ENCODE data around the gene PKP2.
A peak's percentile ranks its signal among the peaks of the same experiment; 100 is the strongest.
"Not testable (repeated sequence)": the region's sequence is repeated elsewhere in the genome, so short reads cannot be mapped to it uniquely, and the experiment has no call there.

The PKP2 gene

GRCh38 chr12:32895688-32896431 lies 717 bp downstream of the PKP2 start:
- no peak for DNase-seq (ENCODE audit: low read depth, low spot score)

GRCh38 chr12:32894566-32894965 lies 2.0 kb downstream of the PKP2 start:
- no peak for DNase-seq (ENCODE audit: low read depth, low spot score)

GRCh38 chr12:32893458-32893857 lies 3.1 kb downstream of the PKP2 start:
- DNase-seq (ENCODE audit: low read depth, low spot score) = no peak

- DNase-seq (ENCODE audit: low read depth, low spot score) = peak; percentile 77
Measured at GRCh38 chr12:32893043-32893442, 3.5 kb downstream of the PKP2 start.

GRCh38 chr12:32892369-32892768 lies 4.2 kb downstream of the PKP2 start:
- DNase-seq (ENCODE audit: low read depth, low spot score) = peak; percentile 62

- peak; percentile 72 for DNase-seq (ENCODE audit: low read depth, low spot score)
Measured at GRCh38 chr12:32891956-32892355, 4.6 kb downstream of the PKP2 start.

GRCh38 chr12:32891526-32891925 lies 5.1 kb downstream of the PKP2 start:
- no peak for DNase-seq (ENCODE audit: low read depth, low spot score)

- no peak for DNase-seq (ENCODE audit: low read depth, low spot score)
Measured at GRCh38 chr12:32889011-32889760, 7.4 kb downstream of the PKP2 start.

GRCh38 chr12:32887058-32887457 lies 9.5 kb downstream of the PKP2 start:
- no peak for DNase-seq (ENCODE audit: low read depth, low spot score)

- no peak for DNase-seq (ENCODE audit: low read depth, low spot score)
Measured at GRCh38 chr12:32885831-32886230, 10.7 kb downstream of the PKP2 start.

- no peak for DNase-seq (ENCODE audit: low read depth, low spot score)
Measured at GRCh38 chr12:32884962-32885361, 11.6 kb downstream of the PKP2 start.

GRCh38 chr12:32881702-32882101 lies 14.9 kb downstream of the PKP2 start:
- DNase-seq (ENCODE audit: low read depth, low spot score) = no peak

GRCh38 chr12:32881107-32881506 lies 15.5 kb downstream of the PKP2 start:
- DNase-seq (ENCODE audit: low read depth, low spot score) = peak; percentile 69

GRCh38 chr12:32879066-32879465 lies 17.5 kb downstream of the PKP2 start:
- DNase-seq (ENCODE audit: low read depth, low spot score) = not testable (repeated sequence)

- DNase-seq (ENCODE audit: low read depth, low spot score) = no peak
Measured at GRCh38 chr12:32877601-32878459, 18.7 kb downstream of the PKP2 start.

- no peak for DNase-seq (ENCODE audit: low read depth, low spot score)
Measured at GRCh38 chr12:32876004-32876403, 20.6 kb downstream of the PKP2 start.

GRCh38 chr12:32874975-32875374 lies 21.6 kb downstream of the PKP2 start:
- no peak for DNase-seq (ENCODE audit: low read depth, low spot score)

GRCh38 chr12:32874078-32874477 lies 22.5 kb downstream of the PKP2 start:
- no peak for DNase-seq (ENCODE audit: low read depth, low spot score)

GRCh38 chr12:32872416-32872815 lies 24.2 kb downstream of the PKP2 start:
- DNase-seq (ENCODE audit: low read depth, low spot score) = not testable (repeated sequence)

- DNase-seq (ENCODE audit: low read depth, low spot score) = no peak
Measured at GRCh38 chr12:32870716-32871115, 25.9 kb downstream of the PKP2 start.

GRCh38 chr12:32868885-32869284 lies 27.7 kb downstream of the PKP2 start:
- no peak for DNase-seq (ENCODE audit: low read depth, low spot score)

- DNase-seq (ENCODE audit: low read depth, low spot score) = no peak
Measured at GRCh38 chr12:32864731-32865130, 31.8 kb downstream of the PKP2 start.

Measured in ELF-1 (cell line).